Right lung (tissue), 5 donors: ENCODE data around the gene CACNG1. TPM values are rescaled to one million over a fixed set of nuclear protein-coding genes. Genes with fewer than 3 reads are reported as not detected.

Experiments
- DNase-seq, 2 donors: peaks; one replicate each; pipeline ENCODE4 v3.0.0-alpha.2; 2013
- polyA plus RNA-seq, 5 donors: library from polyadenylated mRNA; unstranded; fragments of 120-200 nt; gene quantifications; one replicate each; pipeline versions ENCODE4 v1.2.1 to v1.2.3, GENCODE V29; 2013; ENCODE audit warnings: inconsistent platforms in 1 of 5, low replicate concordance in 1 of 5; ENCODE audit not compliant: insufficient read length in 5 of 5, insufficient read depth in 1 of 5

Gene CACNG1
- polyA plus RNA-seq, 5 donors: 0.39 to 11.2 TPM; not detected in 3

GRCh38 chr17:67050471-67051154, 6.3 kb downstream of the CACNG1 start:
- DNase-seq: no peak

GRCh38 chr17:67051155-67051538, 6.8 kb downstream of the CACNG1 start:
- no peak for DNase-seq

- DNase-seq: no peak
Measured at GRCh38 chr17:67051837-67052236, 7.5 kb downstream of the CACNG1 start.

- DNase-seq: no peak
Measured at GRCh38 chr17:67052720-67053437, 8.5 kb downstream of the CACNG1 start.

- no peak for DNase-seq
Measured at GRCh38 chr17:67053438-67054000, 9.2 kb downstream of the CACNG1 start.

GRCh38 chr17:67054011-67054591, 9.7 kb downstream of the CACNG1 start:
- no peak for DNase-seq

- DNase-seq: no peak
Measured at GRCh38 chr17:67054608-67055007, 10.3 kb downstream of the CACNG1 start.

GRCh38 chr17:67055041-67055443, 10.7 kb downstream of the CACNG1 start:
- DNase-seq: no peak

GRCh38 chr17:67055811-67056745, 11.7 kb downstream of the CACNG1 start:
- DNase-seq: no peak

- no peak for DNase-seq
Measured at GRCh38 chr17:67056746-67057490, 12.6 kb downstream of the CACNG1 start.

GRCh38 chr17:67058036-67058435, 13.7 kb downstream of the CACNG1 start:
- DNase-seq: no peak

- DNase-seq: no peak
Measured at GRCh38 chr17:67059372-67059771, 15.0 kb downstream of the CACNG1 start.

- DNase-seq: peak in 1 of 2 donors; percentile 7
Measured at GRCh38 chr17:67063141-67063540, 18.8 kb downstream of the CACNG1 start.

- no peak for DNase-seq
Measured at GRCh38 chr17:67066717-67067116, 22.4 kb downstream of the CACNG1 start.

GRCh38 chr17:67067571-67068482, 23.5 kb downstream of the CACNG1 start:
- DNase-seq: no peak

- no peak for DNase-seq
Measured at GRCh38 chr17:67068999-67069398, 24.6 kb downstream of the CACNG1 start.

GRCh38 chr17:67069603-67070136, 25.3 kb downstream of the CACNG1 start:
- DNase-seq: no peak

GRCh38 chr17:67071595-67071994, 27.2 kb downstream of the CACNG1 start:
- DNase-seq: no peak

GRCh38 chr17:67072885-67073284, 28.5 kb downstream of the CACNG1 start:
- no peak for DNase-seq
